Ovary (tissue), 9 donors: ENCODE data around the gene FLYWCH1. TPM values are rescaled to one million over a fixed set of nuclear protein-coding genes. Genes with fewer than 3 reads are reported as not detected.
"Not testable (repeated sequence)": the region's sequence is repeated elsewhere in the genome, so short reads cannot be mapped to it uniquely, and the experiment has no call there.

Experiments
- DNase-seq, 5 donors: peaks; one replicate each; pipeline ENCODE4 v3.0.0-alpha.2; 2019 to 2020
- H3K27ac ChIP-seq, 2 donors: fragments of 200-600 bp; one replicate each; pipeline versions ENCODE4 v1.5.1 to v1.8.0; 2019 to 2022
- H3K27me3 ChIP-seq: fragments of 200-600 bp; one replicate; pipeline ENCODE4 v1.8.0; 2022
- H3K36me3 ChIP-seq: fragments of 200-600 bp; sonication (generic); one replicate; pipeline ENCODE4 v1.5.1; 2019
- H3K4me1 ChIP-seq: one replicate; pipeline ENCODE4 v1.8.1; 2013; ENCODE audit warnings: mild to moderate bottlenecking, moderate library complexity; ENCODE audit not compliant: insufficient read depth
- H3K4me3 ChIP-seq: fragments of 200-600 bp; sonication (generic); one replicate; pipeline ENCODE4 v1.5.1; 2017
- H3K9me3 ChIP-seq, 2 donors: fragments of 200-600 bp in 1 of 2; sonication (generic) in 1 of 2; one replicate each; pipeline versions ENCODE4 v1.5.1 to v1.8.1; 2013 to 2019; ENCODE audit warnings: mild to moderate bottlenecking in 1 of 2, moderate library complexity in 1 of 2
- EP300 ChIP-seq: sonication (generic); formaldehyde crosslinking; IDR thresholded peaks from one replicate; pipeline ENCODE4 v1.6.1; 2017; ENCODE audit warnings: antibody characterized with exemption
- POLR2A ChIP-seq: fragments of 450-650 bp; IDR thresholded peaks from one replicate; pipeline ENCODE4 v1.6.1; 2017; ENCODE audit warnings: antibody characterized with exemption, mild to moderate bottlenecking, moderate library complexity
- WGBS, 3 donors: extraction: QIAGEN DNeasy Blood & Tissue Kit in 1 of 3; methylation state at CpG; one replicate each; pipeline versions ENCODE4 v1.1.5 to v1.1.7; 2013 to 2017; 5-methylcytosine and 5-hydroxymethylcytosine counted together
- intact Hi-C, 4 donors: fragments of 100-400 bp; cut with DNase I; formaldehyde crosslinking; loops; one replicate each; pipeline versions ENCODE4 v1.11.0 to v1.15.1; 2022 to 2023
- polyA plus RNA-seq, 2 donors: library from polyadenylated mRNA; stranded (reverse); fragments of 200-250 nt in 1 of 2; fragments of 350-450 nt in 1 of 2; fragmentation: Illumina TruSeq in 1 of 2; extraction: RNeasy Lipid Tissue Mini Kit (QIAGEN cat#74804) in 1 of 2; gene quantifications; one replicate each; pipeline ENCODE4 v1.2.3, GENCODE V29; 2013 to 2014
- total RNA-seq, 7 donors: library from RNA; depleted of rRNA in 2 of 7; stranded (reverse); fragments of >200 nt in 2 of 7; fragmentation: NEBNext Ultra II Directional in 3 of 7; extraction: Animal tissue kit (Norgen Biotek cat#: 25700) in 3 of 7; gene quantifications; one replicate each; pipeline versions ENCODE4 v1.1.0 to v1.2.4, GENCODE V29; 2016 to 2023
- TF ChIP-seq, protein P1 (sequence below), 3 donors: fragments of 450-650 bp in 2 of 3; fragments of 200-600 bp in 1 of 3; IDR thresholded peaks; one replicate each; pipeline versions ENCODE4 v1.5.1 to v1.8.0; 2016 to 2022; ENCODE audit warnings: antibody characterized with exemption in 3 of 3, mild to moderate bottlenecking in 1 of 3
- donor health status: DM: no; HTN: no; CAD: no; lungs with moderate emphysema.
- donor health status: DM: no; HTN: no; CAD: no.
- donor health status: Bipolar disorder and iron deficiency.
- donor health status: DM: yes; HTN: yes; CAD: no.
- donor health status: DM: no; HTN: no; CAD: no.
- donor health status: DM: yes; HTN: yes; CAD: no.

Gene FLYWCH1
- total and polyA plus RNA-seq, 9 donors, result 2.2 to 66.9 (median 39.0) TPM

DNA sequence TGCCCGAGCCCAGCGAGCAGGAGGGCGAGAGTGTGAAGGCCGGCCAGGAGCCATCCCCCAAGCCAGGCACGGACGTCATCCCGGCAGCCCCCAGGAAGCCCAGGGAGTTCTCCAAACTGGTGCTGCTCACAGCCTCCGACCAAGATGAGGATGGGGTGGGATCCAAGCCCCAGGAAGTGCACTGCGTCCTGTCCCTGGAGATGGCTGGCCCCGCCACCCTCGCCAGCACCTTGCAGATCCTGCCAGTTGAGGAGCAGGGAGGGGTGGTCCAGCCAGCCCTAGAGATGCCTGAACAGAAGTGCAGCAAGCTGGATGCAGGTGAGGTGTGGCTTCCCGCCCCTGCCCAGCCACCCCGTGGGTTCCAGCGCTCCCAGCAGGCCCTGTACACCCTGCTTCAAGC, 18.0 kb downstream of the FLYWCH1 start:
- H3K4me1 ChIP-seq, result peaks cover 1% of the 10 kb centered on the region
- TF ChIP-seq, protein P1, sequence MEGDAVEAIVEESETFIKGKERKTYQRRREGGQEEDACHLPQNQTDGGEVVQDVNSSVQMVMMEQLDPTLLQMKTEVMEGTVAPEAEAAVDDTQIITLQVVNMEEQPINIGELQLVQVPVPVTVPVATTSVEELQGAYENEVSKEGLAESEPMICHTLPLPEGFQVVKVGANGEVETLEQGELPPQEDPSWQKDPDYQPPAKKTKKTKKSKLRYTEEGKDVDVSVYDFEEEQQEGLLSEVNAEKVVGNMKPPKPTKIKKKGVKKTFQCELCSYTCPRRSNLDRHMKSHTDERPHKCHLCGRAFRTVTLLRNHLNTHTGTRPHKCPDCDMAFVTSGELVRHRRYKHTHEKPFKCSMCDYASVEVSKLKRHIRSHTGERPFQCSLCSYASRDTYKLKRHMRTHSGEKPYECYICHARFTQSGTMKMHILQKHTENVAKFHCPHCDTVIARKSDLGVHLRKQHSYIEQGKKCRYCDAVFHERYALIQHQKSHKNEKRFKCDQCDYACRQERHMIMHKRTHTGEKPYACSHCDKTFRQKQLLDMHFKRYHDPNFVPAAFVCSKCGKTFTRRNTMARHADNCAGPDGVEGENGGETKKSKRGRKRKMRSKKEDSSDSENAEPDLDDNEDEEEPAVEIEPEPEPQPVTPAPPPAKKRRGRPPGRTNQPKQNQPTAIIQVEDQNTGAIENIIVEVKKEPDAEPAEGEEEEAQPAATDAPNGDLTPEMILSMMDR (IDR thresholded peaks at IDR 0.05), result no peak
- no peak for TF ChIP-seq EP300
- TF ChIP-seq POLR2A, result no peak
- intact Hi-C loops, result loop anchor here in 2 of 4 donors (5.0 kb wide), 2 partner anchors 52 to 62 kb away; no protein-coding TSS in a partner anchor
- H3K36me3 ChIP-seq, result no peaks in the 10 kb centered on the region
- no peaks in the 10 kb centered on the region for H3K27me3 ChIP-seq
- no peak for DNase-seq
- H3K27ac ChIP-seq, result no peak overlapping the region
- H3K9me3 ChIP-seq, result no peaks in the 10 kb centered on the region
- 86 to 95% (median 87%) methylated on average over 12 to 14 of the region's 14 CpGs for WGBS, 3 donors
- H3K4me3 ChIP-seq, result no peak overlapping the region

DNA sequence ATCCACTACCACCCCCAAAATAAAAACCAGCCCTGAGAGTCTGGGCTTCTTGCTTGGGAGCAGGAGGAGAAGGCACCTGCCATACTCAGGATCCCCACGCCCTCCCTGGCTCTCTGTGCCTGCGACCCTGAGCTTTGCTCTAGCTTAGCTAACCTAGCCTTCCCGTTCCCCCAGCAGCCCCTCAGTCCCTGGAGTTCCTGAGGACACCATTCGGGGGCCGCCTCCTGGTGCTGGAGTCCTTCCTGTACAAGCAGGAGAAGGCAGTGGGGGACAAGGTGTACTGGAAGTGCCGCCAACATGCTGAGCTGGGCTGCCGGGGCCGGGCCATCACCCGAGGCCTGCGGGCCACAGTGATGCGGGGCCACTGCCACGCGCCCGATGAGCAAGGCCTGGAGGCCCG, 18.5 kb downstream of the FLYWCH1 start:
- Histone ChIP-seq H3K4me3 (no peak overlapping the region), H3K36me3 (no peaks in the 10 kb centered on the region), H3K4me1 (peaks cover 1% of the 10 kb centered on the region), H3K27ac (no peak overlapping the region), H3K9me3 (no peaks in the 10 kb centered on the region), H3K27me3 (no peaks in the 10 kb centered on the region)
- no peak for DNase-seq
- intact Hi-C loops, result loop anchor here in 1 of 4 donors (5.0 kb wide), 1 partner anchor 63 kb away; no protein-coding TSS in a partner anchor
- TF ChIP-seq POLR2A, result no peak
- TF ChIP-seq EP300, result no peak
- TF ChIP-seq, protein P1 (IDR thresholded peaks at IDR 0.05), result no peak
- WGBS, 3 donors, result 95 to 96% (median 95%) methylated on average over 7 to 15 of the region's 15 CpGs

DNA sequence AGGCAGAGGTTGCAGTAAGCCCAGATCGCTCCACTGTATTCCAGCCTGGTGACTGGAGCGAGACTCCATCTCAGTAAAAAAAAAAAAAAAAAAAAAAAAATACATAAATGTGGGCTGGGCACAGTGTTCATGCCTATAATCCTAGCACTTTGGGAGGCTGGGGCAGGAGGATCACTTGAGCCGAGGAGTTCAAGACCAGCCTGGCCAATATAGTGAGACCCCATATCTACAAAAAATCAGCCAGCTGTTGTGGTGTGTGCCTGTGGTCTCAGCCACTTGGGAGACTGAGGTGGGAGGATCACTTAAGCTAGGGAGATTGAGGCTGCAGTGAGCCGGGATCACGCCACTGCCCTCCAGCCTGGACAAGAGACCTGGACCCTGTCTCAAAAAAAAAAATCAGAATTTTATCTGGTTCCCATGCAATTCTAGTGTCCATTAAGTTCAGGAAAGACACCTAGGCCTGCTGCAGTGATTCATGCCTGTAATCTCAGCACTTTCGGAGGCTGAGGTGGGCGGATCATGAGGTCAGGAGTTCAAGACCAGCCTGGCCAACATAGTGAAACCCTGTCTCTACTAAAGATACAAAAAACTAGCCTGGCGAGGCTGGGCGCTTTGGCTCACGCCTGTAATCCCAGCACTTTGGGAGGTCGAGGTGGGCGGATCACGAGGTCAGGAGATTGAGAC, 19.6 kb downstream of the FLYWCH1 start:
- H3K27me3 ChIP-seq, H3K36me3 ChIP-seq, H3K27ac ChIP-seq, H3K4me1 ChIP-seq, H3K9me3 ChIP-seq, DNase-seq, H3K4me3 ChIP-seq: not testable (repeated sequence)
- WGBS, 3 donors, result 87 to 90% (median 88%) methylated on average over 13 of the region's 13 CpGs
- intact Hi-C loops, result loop anchor here in 1 of 4 donors (5.0 kb wide), 1 partner anchor 64 kb away; no protein-coding TSS in a partner anchor

DNA sequence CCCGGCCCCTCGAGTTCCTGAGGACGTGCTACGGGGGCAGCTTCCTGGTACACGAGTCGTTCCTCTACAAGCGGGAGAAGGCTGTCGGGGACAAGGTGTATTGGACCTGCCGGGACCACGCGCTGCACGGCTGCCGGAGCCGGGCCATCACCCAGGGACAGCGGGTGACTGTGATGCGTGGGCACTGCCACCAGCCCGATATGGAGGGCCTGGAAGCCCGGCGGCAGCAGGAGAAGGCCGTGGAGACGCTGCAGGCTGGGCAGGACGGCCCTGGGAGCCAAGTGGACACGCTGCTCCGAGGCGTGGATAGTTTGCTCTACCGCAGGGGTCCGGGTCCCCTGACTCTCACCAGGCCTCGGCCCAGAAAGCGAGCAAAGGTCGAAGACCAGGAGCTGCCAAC, 21.4 kb downstream of the FLYWCH1 start:
- intact Hi-C loops, result loop anchor here in 1 of 4 donors (5.0 kb wide), 1 partner anchor 66 kb away; no protein-coding TSS in a partner anchor
- H3K4me1 ChIP-seq, result no peaks in the 10 kb centered on the region
- no peak for TF ChIP-seq POLR2A
- TF ChIP-seq, protein P1 (IDR thresholded peaks at IDR 0.05), result no peak
- TF ChIP-seq EP300, result no peak
- H3K27ac ChIP-seq, result no peak overlapping the region
- H3K36me3 ChIP-seq, result no peaks in the 10 kb centered on the region
- WGBS, 3 donors, result 89 to 92% (median 92%) methylated on average over 20 to 30 of the region's 30 CpGs
- no peak overlapping the region for H3K4me3 ChIP-seq
- no peak for DNase-seq
- H3K27me3 ChIP-seq, result no peaks in the 10 kb centered on the region
- H3K9me3 ChIP-seq, result no peaks in the 10 kb centered on the region

DNA sequence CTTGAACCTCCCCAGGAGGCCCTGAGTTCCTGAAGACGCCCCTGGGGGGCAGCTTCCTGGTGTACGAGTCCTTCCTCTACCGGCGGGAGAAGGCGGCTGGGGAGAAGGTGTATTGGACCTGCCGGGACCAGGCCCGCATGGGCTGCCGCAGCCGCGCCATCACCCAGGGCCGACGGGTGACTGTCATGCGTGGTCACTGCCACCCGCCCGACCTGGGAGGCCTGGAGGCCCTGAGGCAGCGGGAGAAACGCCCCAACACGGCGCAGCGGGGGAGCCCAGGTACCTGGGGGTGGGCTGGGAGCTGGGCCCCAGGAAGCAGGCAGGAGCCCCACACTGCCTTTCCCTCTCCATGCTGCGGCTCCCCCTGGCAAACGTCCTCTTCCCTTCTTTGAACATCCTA, 22.0 kb downstream of the FLYWCH1 start:
- TF ChIP-seq POLR2A (no peak), EP300 (no peak)
- TF ChIP-seq, protein P1 (IDR thresholded peaks at IDR 0.05), result no peak
- intact Hi-C loops, result loop anchor here in 1 of 4 donors (5.0 kb wide), 1 partner anchor 66 kb away; no protein-coding TSS in a partner anchor
- Histone ChIP-seq H3K4me1 (no peaks in the 10 kb centered on the region), H3K36me3 (no peaks in the 10 kb centered on the region), H3K4me3 (no peak overlapping the region), H3K27me3 (no peaks in the 10 kb centered on the region), H3K27ac (no peak overlapping the region), H3K9me3 (no peaks in the 10 kb centered on the region)
- DNase-seq, result no peak
- 87 to 91% (median 90%) methylated on average over 22 of the region's 22 CpGs for WGBS, 3 donors
